GM18907 (cell line): Measurements from ENCODE around the gene ANO4.

Experiments
- ATAC-seq: cut with Tn5 transposase; IDR thresholded peaks from one replicate; pipeline ENCODE4 v1.9.1; 2021; ENCODE audit warnings: mild to moderate bottlenecking, moderate library complexity; ENCODE audit not compliant: unreplicated experiment

Gene ANO4

GRCh38 chr12:100801320-100801719 lies 6.7 kb downstream of the ANO4 start:
- ATAC-seq = no peak

- ATAC-seq = no peak
These were observed 14.2 kb downstream of the ANO4 start for GRCh38 chr12:100808777-100809176.

GRCh38 chr12:100820314-100820713 lies 25.7 kb downstream of the ANO4 start:
- ATAC-seq = no peak

- no peak for ATAC-seq
These were observed 29.4 kb downstream of the ANO4 start for GRCh38 chr12:100823963-100824362.

- no peak for ATAC-seq
These were observed 29.9 kb downstream of the ANO4 start for GRCh38 chr12:100824476-100824875.

- ATAC-seq = no peak
These were observed 31.7 kb downstream of the ANO4 start for GRCh38 chr12:100826323-100826722.

GRCh38 chr12:100827901-100828520 lies 33.4 kb downstream of the ANO4 start:
- ATAC-seq = peak; percentile 52

- ATAC-seq = no peak
These were observed 35.6 kb downstream of the ANO4 start for GRCh38 chr12:100830003-100830795.

GRCh38 chr12:100833282-100833681 lies 38.7 kb downstream of the ANO4 start:
- no peak for ATAC-seq

- no peak for ATAC-seq
These were observed 46.2 kb downstream of the ANO4 start for GRCh38 chr12:100840748-100841147.

- ATAC-seq = no peak
These were observed 47.6 kb downstream of the ANO4 start for GRCh38 chr12:100842156-100842555.

- no peak for ATAC-seq
These were observed 48.5 kb downstream of the ANO4 start for GRCh38 chr12:100843061-100843460.

- no peak for ATAC-seq
These were observed 50.5 kb downstream of the ANO4 start for GRCh38 chr12:100845095-100845494.

GRCh38 chr12:100851637-100852036 lies 57.1 kb downstream of the ANO4 start:
- ATAC-seq = no peak

- no peak for ATAC-seq
These were observed 62.8 kb downstream of the ANO4 start for GRCh38 chr12:100857418-100857817.

GRCh38 chr12:100857971-100858370 lies 63.4 kb downstream of the ANO4 start:
- ATAC-seq = no peak

GRCh38 chr12:100858656-100859055 lies 64.1 kb downstream of the ANO4 start:
- ATAC-seq = no peak

- no peak for ATAC-seq
These were observed 64.6 kb downstream of the ANO4 start for GRCh38 chr12:100859063-100859627.

- no peak for ATAC-seq
These were observed 66.0 kb downstream of the ANO4 start for GRCh38 chr12:100860611-100861010.

GRCh38 chr12:100862676-100863075 lies 68.1 kb downstream of the ANO4 start:
- ATAC-seq = no peak

GRCh38 chr12:100864366-100864765 lies 69.8 kb downstream of the ANO4 start:
- ATAC-seq = no peak
